Posterior cingulate gyrus (tissue), 11 donors: Measurements from ENCODE around the gene TMEM212.
"Not testable (repeated sequence)": the region's sequence is repeated elsewhere in the genome, so short reads cannot be mapped to it uniquely, and the experiment has no call there.

ENCODE experiments used
- DNase-seq, 10 donors: peaks; one replicate each; pipeline versions ENCODE4 v3.0.0 to v3.0.0-alpha.2; 2020 to 2021; ENCODE audit warnings: mixed read lengths in 3 of 10
- intact Hi-C: fragments of 100-400 bp; cut with DNase I; formaldehyde crosslinking; loops from one replicate; pipeline ENCODE4 v1.15.1; 2023

Gene TMEM212

DNA sequence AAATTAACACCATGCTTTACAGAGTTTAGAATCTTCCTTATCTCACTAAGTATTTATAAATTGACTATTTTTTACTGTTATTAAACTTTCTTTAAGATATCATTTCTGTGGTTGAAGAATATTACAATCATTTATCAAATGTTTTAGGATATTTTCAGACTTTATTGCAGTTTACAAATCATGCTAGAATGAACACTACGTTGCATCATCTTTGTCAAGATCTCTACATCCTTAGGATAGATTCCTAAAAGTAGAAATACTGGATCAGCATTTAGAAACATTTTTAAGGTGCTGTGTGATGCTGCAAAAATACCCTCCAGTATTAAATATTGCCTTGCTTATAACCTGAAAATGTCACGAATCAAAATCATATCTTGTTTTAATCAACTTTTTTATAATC is 30.3 kb upstream of the TMEM212 start:
- intact Hi-C loops = no loop called here
- DNase-seq = no peak

- DNase-seq = no peak
- intact Hi-C loops = no loop called here
These were observed 29.8 kb upstream of the TMEM212 start for GRCh38 chr3:171813278-171813896.

DNA sequence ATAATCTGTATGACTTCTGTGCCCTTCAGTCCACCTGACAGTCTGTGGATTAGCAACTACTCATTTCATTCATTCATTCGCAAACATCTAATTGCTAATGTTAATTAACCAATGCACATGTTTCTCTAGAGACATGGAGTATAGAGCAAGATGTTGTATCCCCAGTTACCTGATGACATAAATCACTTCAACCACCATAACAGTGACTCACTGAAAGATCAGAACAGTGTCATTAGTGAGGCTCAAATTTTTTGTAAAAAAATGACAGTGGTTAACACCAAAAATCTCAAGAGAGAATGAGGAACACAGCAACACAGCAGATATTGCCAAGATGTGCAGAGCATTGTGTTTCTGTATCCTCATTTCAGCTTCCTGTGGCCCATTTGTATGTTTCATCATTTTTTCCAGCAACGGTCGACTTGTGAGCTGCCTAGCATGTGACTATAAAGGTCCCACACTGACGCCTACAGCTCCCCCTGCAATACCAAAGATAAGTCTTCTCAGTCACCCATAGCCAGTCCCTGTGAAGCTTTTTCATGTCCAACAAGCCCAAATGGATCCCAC is 29.2 kb upstream of the TMEM212 start:
- intact Hi-C loops = no loop called here

DNA sequence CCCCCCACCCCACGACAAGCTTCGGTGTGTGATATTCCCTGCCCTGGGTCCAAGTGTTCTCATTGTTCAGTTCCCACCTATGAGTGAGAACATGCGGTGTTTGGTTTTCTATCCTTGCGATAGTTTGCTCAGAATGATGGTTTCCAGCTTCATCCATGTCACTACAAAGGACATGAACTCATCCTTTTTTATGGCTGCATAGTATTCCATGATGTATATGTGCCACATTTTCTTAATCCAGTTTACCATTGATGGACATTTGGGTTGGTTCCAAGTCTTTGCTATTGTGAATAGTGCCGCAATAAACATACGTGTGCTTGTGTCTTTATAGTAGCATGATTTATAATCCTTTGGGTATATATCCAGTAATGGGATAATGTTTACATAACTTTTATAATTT is 28.5 kb upstream of the TMEM212 start:
- DNase-seq, intact Hi-C loops: not testable (repeated sequence)

More for the DNA sequence above, 29.2 kb upstream of the TMEM212 start:
- DNase-seq = no peak

DNA sequence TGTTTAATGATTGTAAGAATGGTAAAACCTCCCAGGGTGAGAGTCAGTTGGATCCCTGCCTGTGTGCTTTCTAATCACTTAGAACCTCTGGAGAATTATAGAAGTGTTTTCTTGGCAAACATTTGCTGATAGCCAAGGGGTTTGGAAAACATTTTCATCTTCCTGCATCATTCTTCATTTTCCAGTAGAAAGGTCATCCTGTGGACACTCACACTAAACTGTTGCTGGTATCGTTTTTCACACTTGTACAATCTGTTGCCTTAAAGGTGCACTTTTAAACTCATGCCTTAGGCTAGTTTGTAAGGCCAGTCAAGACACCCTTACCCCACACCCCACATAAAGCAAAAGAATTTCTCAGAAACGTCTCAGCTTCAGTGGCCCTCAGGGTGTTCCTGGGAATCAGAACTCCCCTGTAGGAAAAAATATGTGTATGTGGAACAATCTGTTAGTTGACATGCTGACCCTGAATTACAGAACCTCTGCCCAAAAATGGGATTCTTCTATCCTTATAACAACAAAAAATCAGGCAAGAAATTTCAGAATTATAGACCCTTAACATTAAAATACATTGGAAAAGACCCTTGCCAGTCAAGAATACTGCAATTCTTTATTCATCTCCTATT is 27.1 kb upstream of the TMEM212 start:
- DNase-seq = no peak
- intact Hi-C loops = no loop called here

- intact Hi-C loops = no loop called here
- DNase-seq = no peak
These were observed 25.9 kb upstream of the TMEM212 start for GRCh38 chr3:171817074-171817800.

DNA sequence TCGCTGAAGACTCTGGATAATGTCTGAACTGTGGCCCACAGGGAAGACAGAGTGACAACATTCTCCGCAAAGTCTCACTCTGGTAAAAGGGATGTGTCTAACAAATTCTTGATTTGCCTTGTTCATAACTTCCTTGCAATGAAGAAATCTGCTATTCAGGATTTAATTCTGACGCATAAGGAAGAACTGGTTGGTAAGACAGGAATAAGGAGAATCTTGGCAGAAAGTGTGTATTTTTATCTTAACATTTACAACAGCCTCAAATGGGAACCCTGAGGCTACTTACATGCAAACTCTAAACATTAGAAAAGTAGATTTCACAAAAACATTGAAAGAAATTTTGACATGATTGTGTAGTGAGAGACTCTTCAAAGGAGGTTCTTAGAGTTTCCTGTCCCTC is 22.1 kb upstream of the TMEM212 start:
- DNase-seq = no peak
- intact Hi-C loops = no loop called here

- no peak for DNase-seq
- intact Hi-C loops = no loop called here
These were observed 21.3 kb upstream of the TMEM212 start for GRCh38 chr3:171821778-171822358.

DNA sequence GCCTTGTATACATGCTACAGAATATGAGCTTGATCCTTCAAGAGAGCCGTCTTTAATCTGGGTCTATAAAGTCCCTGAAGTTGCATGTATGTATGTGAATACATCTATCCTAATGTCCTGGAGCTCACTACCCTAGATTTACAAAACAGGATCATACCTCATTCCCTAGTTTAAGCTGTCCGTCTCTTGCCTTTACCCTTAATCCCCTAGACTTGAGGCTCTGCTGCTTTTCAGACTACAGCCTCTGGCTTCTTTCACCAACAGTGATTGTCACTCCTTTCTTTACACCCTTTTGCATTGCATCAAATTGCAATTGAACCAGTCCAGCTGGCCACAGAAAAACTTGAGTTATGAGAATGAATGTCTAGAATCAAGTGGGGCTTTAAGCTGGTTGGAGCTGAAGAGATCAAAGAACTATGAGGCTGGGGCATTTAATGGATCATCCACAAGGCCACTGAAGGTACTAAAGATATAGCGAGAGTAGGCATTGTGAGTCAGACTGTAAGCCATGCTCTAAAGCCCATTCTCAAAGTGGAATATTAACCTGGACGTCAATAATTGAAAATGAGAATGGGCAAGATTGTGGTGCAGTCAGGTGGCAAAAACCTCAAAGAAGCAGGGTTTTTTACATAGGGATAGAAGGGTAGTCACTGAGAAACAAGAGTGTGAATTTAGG is 20.6 kb upstream of the TMEM212 start:
- no peak for DNase-seq
- intact Hi-C loops = no loop called here

- intact Hi-C loops = no loop called here
- peak in 1 of 10 donors; percentile 30 for DNase-seq
These were observed 19.0 kb upstream of the TMEM212 start for GRCh38 chr3:171824116-171824515.

- intact Hi-C loops = no loop called here
- no peak for DNase-seq
These were observed 18.3 kb upstream of the TMEM212 start for GRCh38 chr3:171824824-171825221.

- DNase-seq = no peak
- intact Hi-C loops = no loop called here
These were observed 17.8 kb upstream of the TMEM212 start for GRCh38 chr3:171825222-171825828.

GRCh38 chr3:171827385-171827784 is 15.8 kb upstream of the TMEM212 start:
- intact Hi-C loops = no loop called here
- peak in 1 of 10 donors; percentile 34 for DNase-seq

GRCh38 chr3:171827836-171828458 is 15.2 kb upstream of the TMEM212 start:
- no peak for DNase-seq
- intact Hi-C loops = no loop called here

DNA sequence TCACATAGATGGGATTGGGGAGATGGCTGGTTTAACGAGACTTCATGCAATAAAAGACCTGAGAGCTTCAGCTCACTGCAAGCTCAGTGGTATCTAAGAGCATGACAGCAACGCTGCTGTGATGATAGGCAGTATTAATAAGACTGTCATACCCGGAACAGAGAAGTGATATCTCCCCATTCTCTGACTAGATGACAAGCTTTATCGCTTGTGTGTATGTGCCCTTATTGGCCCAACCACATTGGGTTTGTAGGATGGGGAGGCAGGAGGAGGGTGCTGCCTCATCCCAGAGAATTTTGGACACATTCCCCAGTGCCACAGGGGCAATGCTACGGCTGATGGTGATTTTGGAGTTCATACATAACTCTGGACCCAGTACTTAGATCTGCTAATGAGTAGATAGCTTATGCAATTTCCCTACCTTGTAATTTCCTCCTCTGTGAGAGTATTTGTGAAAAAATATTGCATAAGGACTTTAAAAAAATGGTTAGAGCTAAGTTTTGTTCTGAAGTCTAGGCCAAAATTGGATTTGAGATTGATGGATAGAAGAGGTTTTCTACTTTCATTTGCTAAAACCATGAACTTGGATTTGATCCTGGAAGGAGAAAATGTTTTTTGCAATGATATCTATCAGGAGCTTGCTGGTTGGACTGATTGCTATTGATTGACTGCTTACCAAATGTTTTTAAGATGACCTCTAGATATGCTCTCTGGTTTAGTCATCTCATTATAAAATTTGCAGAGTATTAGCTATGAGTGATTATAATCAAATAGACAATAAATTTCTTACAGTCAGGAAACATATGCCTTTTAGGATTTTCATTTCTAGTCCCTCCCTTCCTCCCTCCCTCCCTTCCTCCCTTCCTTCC is 14.0 kb upstream of the TMEM212 start:
- intact Hi-C loops = no loop called here
- DNase-seq = no peak

DNA sequence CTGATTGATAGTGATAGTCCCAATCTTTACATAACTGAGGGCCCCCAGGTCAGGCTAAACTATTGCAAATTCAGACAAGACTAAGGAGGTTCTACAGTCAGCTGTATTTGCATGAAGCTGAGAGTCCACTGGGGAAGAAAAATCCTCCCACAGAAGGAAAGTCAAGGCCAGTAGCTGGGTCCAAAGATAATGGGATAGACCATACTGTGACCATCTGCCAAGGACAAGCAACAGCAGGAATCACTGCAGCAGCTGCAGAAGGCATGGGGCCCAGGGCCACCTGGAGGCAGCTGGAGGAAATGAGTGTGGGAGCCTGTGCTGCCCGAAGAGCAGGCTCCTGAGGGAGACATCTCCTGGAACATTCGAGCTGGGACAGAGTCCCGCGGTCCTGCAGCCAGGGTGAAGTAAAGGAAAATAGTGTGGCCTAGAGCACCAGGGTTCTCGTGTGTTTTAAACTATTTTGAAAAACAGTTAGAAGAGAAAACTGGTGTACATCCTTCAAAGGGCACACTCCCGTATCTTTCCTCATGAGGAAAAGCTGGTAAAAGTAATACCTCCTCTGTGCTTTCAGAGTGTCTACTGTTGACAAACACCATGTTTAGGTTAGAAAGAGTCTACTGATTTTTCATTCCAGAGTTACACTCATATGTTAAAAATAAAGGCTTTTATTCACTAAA is 13.2 kb upstream of the TMEM212 start:
- intact Hi-C loops = loop anchor here (5.0 to 10.0 kb wide), 4 partner anchors 53 to 875 kb away; no protein-coding TSS in a partner anchor
- DNase-seq = peak; percentile 25 to 95 (median 56)

DNA sequence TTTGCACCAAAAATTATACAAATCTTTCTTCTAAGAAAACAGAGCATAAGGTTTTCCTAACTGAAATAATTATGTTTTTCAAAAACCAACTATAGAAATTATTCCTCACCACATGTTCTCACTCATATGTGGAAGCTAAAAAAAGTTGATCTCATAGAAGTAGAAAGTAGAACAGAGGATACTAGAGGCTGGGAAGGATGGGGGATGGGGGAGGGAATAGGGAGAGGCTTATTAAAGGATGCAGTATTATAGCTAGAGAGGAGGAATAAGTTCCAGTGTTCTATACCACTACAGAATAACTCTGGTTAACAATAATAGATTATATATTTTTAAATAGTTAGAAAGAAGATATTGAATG is 12.7 kb upstream of the TMEM212 start:
- intact Hi-C loops = loop anchor here (5.0 to 10.0 kb wide), 4 partner anchors 53 to 876 kb away; no protein-coding TSS in a partner anchor

DNA sequence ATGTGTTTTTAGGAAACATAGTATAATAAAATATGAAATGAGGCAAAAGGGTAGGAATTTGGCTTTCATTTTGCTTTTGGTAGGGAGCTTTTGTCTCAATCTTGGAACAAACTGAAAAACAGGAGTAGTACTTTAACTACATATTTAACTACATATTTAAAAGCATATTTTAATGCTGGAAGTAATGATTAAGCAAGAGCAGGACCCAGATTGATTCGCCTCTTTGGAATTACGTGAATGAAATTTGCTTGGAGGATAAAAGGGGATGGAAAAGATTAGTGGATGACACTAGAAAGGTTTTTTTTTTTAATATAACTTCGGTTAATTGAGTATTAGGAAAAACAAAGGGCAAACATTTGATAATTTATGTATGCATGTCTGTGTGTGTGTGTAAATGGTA is 11.2 kb upstream of the TMEM212 start:
- intact Hi-C loops = loop anchor here (5.0 to 10.0 kb wide), 4 partner anchors 55 to 877 kb away; no protein-coding TSS in a partner anchor
- DNase-seq = no peak

More for the DNA sequence above, 12.7 kb upstream of the TMEM212 start:
- DNase-seq = no peak
